ENCODE data around the gene CCDC127.

The CCDC127 gene

DNA sequence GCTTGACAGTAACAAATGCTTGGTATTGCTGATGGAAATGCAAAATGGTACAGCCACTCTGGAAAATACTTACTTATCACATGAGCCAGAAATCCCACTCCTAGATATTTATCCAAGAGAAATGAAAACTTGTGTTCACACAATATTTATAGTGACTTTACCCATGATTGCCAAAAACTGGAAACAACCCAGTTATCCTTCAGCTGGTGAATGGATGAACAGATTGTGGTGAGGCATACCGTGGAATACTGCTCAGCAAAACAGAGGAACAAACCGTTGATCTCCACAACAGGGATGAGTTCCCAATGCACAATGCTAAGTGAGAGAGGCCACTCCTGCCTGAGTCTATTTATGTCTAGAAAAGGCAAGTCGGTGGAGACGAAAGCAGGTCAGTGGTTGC lies 67.2 kb downstream of the CCDC127 start:
- TF ChIP-seq, protein P1, sequence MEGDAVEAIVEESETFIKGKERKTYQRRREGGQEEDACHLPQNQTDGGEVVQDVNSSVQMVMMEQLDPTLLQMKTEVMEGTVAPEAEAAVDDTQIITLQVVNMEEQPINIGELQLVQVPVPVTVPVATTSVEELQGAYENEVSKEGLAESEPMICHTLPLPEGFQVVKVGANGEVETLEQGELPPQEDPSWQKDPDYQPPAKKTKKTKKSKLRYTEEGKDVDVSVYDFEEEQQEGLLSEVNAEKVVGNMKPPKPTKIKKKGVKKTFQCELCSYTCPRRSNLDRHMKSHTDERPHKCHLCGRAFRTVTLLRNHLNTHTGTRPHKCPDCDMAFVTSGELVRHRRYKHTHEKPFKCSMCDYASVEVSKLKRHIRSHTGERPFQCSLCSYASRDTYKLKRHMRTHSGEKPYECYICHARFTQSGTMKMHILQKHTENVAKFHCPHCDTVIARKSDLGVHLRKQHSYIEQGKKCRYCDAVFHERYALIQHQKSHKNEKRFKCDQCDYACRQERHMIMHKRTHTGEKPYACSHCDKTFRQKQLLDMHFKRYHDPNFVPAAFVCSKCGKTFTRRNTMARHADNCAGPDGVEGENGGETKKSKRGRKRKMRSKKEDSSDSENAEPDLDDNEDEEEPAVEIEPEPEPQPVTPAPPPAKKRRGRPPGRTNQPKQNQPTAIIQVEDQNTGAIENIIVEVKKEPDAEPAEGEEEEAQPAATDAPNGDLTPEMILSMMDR (IDR thresholded peaks at IDR 0.05; ENCODE audit: low read depth, low read length) = no peak
- no peak overlapping the region for H3K4me3 ChIP-seq (ENCODE audit: low read depth, low read length)

DNA sequence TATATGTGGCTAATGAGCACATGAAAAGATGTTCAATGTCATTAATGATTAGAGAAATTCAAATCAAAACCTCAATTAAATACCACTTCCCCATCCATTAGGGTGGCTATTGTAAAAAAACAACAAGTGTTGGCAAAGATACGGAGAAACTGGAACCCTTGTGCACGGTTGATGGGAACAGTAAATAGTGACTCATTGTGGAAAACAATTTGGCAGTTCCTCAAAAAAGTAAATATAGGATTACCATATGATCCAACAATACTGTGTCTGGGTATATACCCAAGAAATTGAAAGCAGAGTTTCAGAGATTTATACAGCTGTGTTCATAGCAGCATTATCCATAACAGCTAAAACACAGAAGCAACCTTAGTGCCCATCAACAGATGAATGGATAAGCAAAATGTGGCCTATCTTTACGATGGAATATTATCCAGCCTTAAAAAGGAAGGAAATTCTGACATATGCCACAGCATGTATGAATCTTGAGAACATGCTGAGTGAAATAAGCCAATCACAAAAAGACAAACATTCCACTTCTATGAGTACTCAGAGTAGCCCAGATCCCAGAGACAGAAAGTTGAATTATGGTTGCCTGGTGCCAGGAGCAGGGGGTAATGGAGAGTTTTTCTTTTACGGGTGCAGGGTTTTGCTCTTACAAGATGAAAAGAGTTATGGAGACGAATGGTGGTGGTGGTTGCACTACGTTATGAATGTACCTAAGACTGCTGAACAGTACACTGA lies 68.0 kb downstream of the CCDC127 start:
- TF ChIP-seq, protein P1 (IDR thresholded peaks at IDR 0.05; ENCODE audit: low read depth, low read length) = no peak
- no peak overlapping the region for H3K4me3 ChIP-seq (ENCODE audit: low read depth, low read length)

DNA sequence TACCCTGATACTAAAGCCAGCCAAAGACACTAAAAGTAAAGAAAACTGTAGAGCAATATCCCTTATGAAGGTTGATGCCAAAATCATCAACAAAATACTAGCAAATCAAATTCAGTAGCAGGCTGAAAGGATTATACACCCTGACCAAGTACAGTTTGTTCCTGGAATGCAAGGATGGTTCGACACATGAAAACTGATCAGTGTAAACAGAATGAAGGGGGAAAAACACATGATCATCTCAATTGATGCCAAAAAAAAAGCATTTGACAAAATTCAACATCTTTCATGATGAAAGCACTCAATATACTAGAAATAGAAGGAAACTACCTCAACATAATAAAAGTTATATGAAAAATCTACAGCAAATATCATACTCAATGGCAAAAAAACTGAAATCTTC lies 70.2 kb downstream of the CCDC127 start:
- H3K4me3 ChIP-seq (ENCODE audit: low read depth, low read length) = no peak overlapping the region
- TF ChIP-seq, protein P1 (IDR thresholded peaks at IDR 0.05; ENCODE audit: low read depth, low read length) = no peak
